Body of pancreas (tissue), 4 donors: ENCODE measurements around the gene BLOC1S6. TPM values are rescaled to one million over a fixed set of nuclear protein-coding genes. Genes with fewer than 3 reads are reported as not detected.

Source experiments
- ATAC-seq: fragments of 150-250 bp; one replicate; pipeline ENCODE4 v1.9.1; 2016
- DNase-seq, 4 donors: peaks; one replicate each; pipeline ENCODE4 v3.0.0-alpha.2; 2019
- H3K27ac ChIP-seq, 4 donors: fragments of 200-600 bp; sonication (generic); 1 replicate in 3 of 4; 2 replicates in 1 of 4; pipeline versions ENCODE4 v1.5.1 to v1.6.1; 2016 to 2019; ENCODE audit warnings: mild to moderate bottlenecking in 1 of 4, mixed read lengths in 1 of 4, moderate library complexity in 1 of 4
- H3K27me3 ChIP-seq, 2 donors: fragments of 200-600 bp; sonication (generic); one replicate each; pipeline ENCODE4 v1.6.0; 2016; ENCODE audit warnings: mild to moderate bottlenecking in 1 of 2
- H3K36me3 ChIP-seq, 2 donors: fragments of 200-600 bp; sonication (generic); replicated peaks in 1 of 2; 2 replicates each; pipeline ENCODE4 v1.5.1; 2016; ENCODE audit warnings: low read depth in 2 of 2; ENCODE audit not compliant: insufficient read depth in 1 of 2
- H3K4me1 ChIP-seq: fragments of 200-600 bp; sonication (generic); one replicate; pipeline ENCODE4 v1.6.0; 2016
- H3K4me3 ChIP-seq, 2 donors: fragments of 200-600 bp; sonication (generic); 1 replicate in 1 of 2; 2 replicates in 1 of 2; pipeline ENCODE4 v1.5.1; 2016 to 2019
- H3K9me3 ChIP-seq, 3 donors: fragments of 200-600 bp; sonication (generic); 1 replicate in 2 of 3; 2 replicates in 1 of 3; pipeline ENCODE4 v1.5.1; 2016
- CTCF ChIP-seq, 7 experiments: fragments of 450-650 bp in 4 of 7; fragments of 200-600 bp in 3 of 7; sonication (generic) in 3 of 7; IDR thresholded peaks; one replicate each; pipeline ENCODE4 v1.5.1; 2016 to 2019; ENCODE audit warnings: antibody characterized with exemption in 7 of 7
- POLR2A ChIP-seq, 3 donors: fragments of 450-650 bp; IDR thresholded peaks; one replicate each; pipeline ENCODE4 v1.6.1; 2016; ENCODE audit warnings: antibody characterized with exemption in 3 of 3, mild to moderate bottlenecking in 2 of 3
- WGBS, 2 donors: methylation state at CpG; one replicate each; pipeline ENCODE4 v1.1.5; 2017; 5-methylcytosine and 5-hydroxymethylcytosine counted together
- intact Hi-C: fragments of 100-400 bp; cut with DNase I; formaldehyde crosslinking; loops from one replicate; pipeline ENCODE4 v1.15.1; 2023
- total RNA-seq, 2 donors: library from RNA; depleted of rRNA; stranded (reverse); fragments of >200 nt; gene quantifications; one replicate each; pipeline ENCODE4 v1.1.0, GENCODE V29; 2016

BLOC1S6 gene
- total RNA-seq, 2 donors from 2014 or later: 18.5 to 34.0 TPM

- no peaks in the 10 kb centered on the region for H3K9me3 ChIP-seq
- intact Hi-C loops: no loop called here
- H3K27me3 ChIP-seq: no peaks in the 10 kb centered on the region
- no peaks in the 10 kb centered on the region for H3K4me1 ChIP-seq
- H3K36me3 ChIP-seq: no peaks in the 10 kb centered on the region
- WGBS, 2 donors: 70 to 77% methylated on average over 7 of the region's 7 CpGs
- no peak for TF ChIP-seq POLR2A (IDR thresholded peaks at IDR 0.05)
- TF ChIP-seq CTCF (IDR thresholded peaks at IDR 0.05): no peak
- ATAC-seq: no peak
- H3K4me3 ChIP-seq: no peak overlapping the region
- DNase-seq: no peak
- H3K27ac ChIP-seq: peak overlapping the region in 1 of 4 donors; percentile 12
These were observed 43.9 kb downstream of the BLOC1S6 start for GRCh38 chr15:45630917-45631691.

GRCh38 chr15:45631776-45632175 is 44.6 kb downstream of the BLOC1S6 start:
- intact Hi-C loops: no loop called here
- DNase-seq: no peak
- WGBS, 2 donors: 74 to 94% methylated on average over 2 of the region's 2 CpGs

GRCh38 chr15:45634432-45635190 is 47.4 kb downstream of the BLOC1S6 start, which contains the start of gene SQOR:
Gene SQOR (plus strand): TSS chr15:45635029. CDS start chr15:45658924, 23,895 bp downstream.
- ATAC-seq (peak; percentile 88), DNase-seq (peak; percentile 94 to 96 (median 96))
- intact Hi-C loops: no loop called here
- TF ChIP-seq CTCF (IDR thresholded peaks at IDR 0.05) (no peak), POLR2A (IDR thresholded peaks at IDR 0.05) (peak; percentile 93 to 95 (median 95))
- H3K4me3 ChIP-seq: peak within 1 kb of the TSS; percentile 35 to 61
- H3K27me3 ChIP-seq: no peaks in the 10 kb centered on the region
- 0 to 2% methylated on average over 2 to 53 of the region's 53 CpGs for WGBS, 2 donors
- peak within 1 kb of the TSS; percentile 91 to 99 (median 94) for H3K27ac ChIP-seq
- H3K36me3 ChIP-seq: no peaks in the 10 kb centered on the region
- H3K4me1 ChIP-seq: peaks cover 29% of the 10 kb centered on the region
- H3K9me3 ChIP-seq: no peaks in the 10 kb centered on the region

More at GRCh38 chr15:45631776-45632175, 44.6 kb downstream of the BLOC1S6 start:
- peaks cover 5% of the 10 kb centered on the region for H3K4me1 ChIP-seq
- no peak overlapping the region for H3K4me3 ChIP-seq
- H3K27me3 ChIP-seq: no peaks in the 10 kb centered on the region
- TF ChIP-seq CTCF (IDR thresholded peaks at IDR 0.05): no peak
- no peak for TF ChIP-seq POLR2A (IDR thresholded peaks at IDR 0.05)
- H3K27ac ChIP-seq: peak overlapping the region in 1 of 4 donors; percentile 12
- ATAC-seq: no peak
- no peaks in the 10 kb centered on the region for H3K36me3 ChIP-seq
- no peaks in the 10 kb centered on the region for H3K9me3 ChIP-seq

- TF ChIP-seq POLR2A (IDR thresholded peaks at IDR 0.05) (no peak), CTCF (IDR thresholded peaks at IDR 0.05) (peak; percentile 13 to 61 (median 52))
- intact Hi-C loops: no loop called here
- Histone ChIP-seq H3K9me3 (no peaks in the 10 kb centered on the region), H3K36me3 (no peaks in the 10 kb centered on the region), H3K27me3 (no peaks in the 10 kb centered on the region), H3K4me1 (peaks cover 35% of the 10 kb centered on the region), H3K27ac (peak overlapping the region; percentile 91 to 99 (median 94)), H3K4me3 (peak overlapping the region; percentile 35 to 61)
- WGBS, 2 donors: 0% methylated on average over 10 to 29 of the region's 29 CpGs
- DNase-seq (peak; percentile 71 to 83 (median 77)), ATAC-seq (peak; percentile 43)
These were observed 48.0 kb downstream of the BLOC1S6 start for GRCh38 chr15:45635191-45635638.
